SH-SY5Y (cell line): ENCODE measurements around the gene FUT8.

Experiments used
- GATA2 ChIP-seq: IDR thresholded peaks from 2 replicates; pipeline ENCODE4 v1.6.1; 2011; ENCODE audit warnings: mild to moderate bottlenecking, low read depth, low read length
- GATA3 ChIP-seq: IDR thresholded peaks from 2 replicates; pipeline ENCODE4 v1.6.1; 2011; ENCODE audit warnings: low read depth, mild to moderate bottlenecking, low read length, moderate library complexity

FUT8 gene

GRCh38 chr14:65513671-65514070, 101.1 kb downstream of the FUT8 start:
- TF ChIP-seq GATA3, result no peak
- no peak for TF ChIP-seq GATA2

GRCh38 chr14:65517635-65518542, 105.4 kb downstream of the FUT8 start:
- TF ChIP-seq GATA3 (no peak), GATA2 (no peak)

GRCh38 chr14:65528069-65528468, 115.5 kb downstream of the FUT8 start:
- no peak for TF ChIP-seq GATA3
- no peak for TF ChIP-seq GATA2

GRCh38 chr14:65531148-65531547, 118.6 kb downstream of the FUT8 start:
- TF ChIP-seq GATA2 (no peak), GATA3 (no peak)

- TF ChIP-seq GATA3, result no peak
Measured at GRCh38 chr14:65533736-65534404, 121.3 kb downstream of the FUT8 start.

- TF ChIP-seq GATA3 (no peak), GATA2 (no peak)
Measured at GRCh38 chr14:65536781-65537423, 124.4 kb downstream of the FUT8 start.

- no peak for TF ChIP-seq GATA3
- TF ChIP-seq GATA2, result no peak
Measured at GRCh38 chr14:65548878-65549277, 136.3 kb downstream of the FUT8 start.

GRCh38 chr14:65549429-65549828, 136.9 kb downstream of the FUT8 start:
- no peak for TF ChIP-seq GATA2
- no peak for TF ChIP-seq GATA3

GRCh38 chr14:65550779-65551643, 138.5 kb downstream of the FUT8 start:
- TF ChIP-seq GATA3 (no peak), GATA2 (no peak)

GRCh38 chr14:65552724-65553123, 140.2 kb downstream of the FUT8 start:
- TF ChIP-seq GATA3, result no peak
- no peak for TF ChIP-seq GATA2

GRCh38 chr14:65554837-65555236, 142.3 kb downstream of the FUT8 start:
- TF ChIP-seq GATA3, result no peak
- TF ChIP-seq GATA2, result no peak

GRCh38 chr14:65555358-65555757, 142.8 kb downstream of the FUT8 start:
- TF ChIP-seq GATA2, result no peak
- TF ChIP-seq GATA3, result no peak

- no peak for TF ChIP-seq GATA3
- no peak for TF ChIP-seq GATA2
Measured at GRCh38 chr14:65558363-65558762, 145.8 kb downstream of the FUT8 start.
